Activated CD4-positive, alpha-beta memory T cell treated with anti-CD3 and anti-CD28 coated beads, Interleukin-2, amount 10 ng/mL, durations not matched to agents 7 days and 5 days (primary cell): ENCODE data around the gene ZNF532. TPM values are rescaled to one million over a fixed set of nuclear protein-coding genes. Genes with fewer than 3 reads are reported as not detected.
"Not testable (repeated sequence)": the region's sequence is repeated elsewhere in the genome, so short reads cannot be mapped to it uniquely, and the experiment has no call there.

Experiments
- CTCF ChIA-PET: fragments of 350-600 bp; sonication (Branson Sonifier 250); formaldehyde crosslinking; loops from one replicate; lab custom pipeline; 2021; ENCODE audit warnings: antibody characterized with exemption, inconsistent platforms; lab: Charles Lee
- POLR2A ChIA-PET: fragments of 350-600 bp; sonication (Branson Sonifier 250); formaldehyde crosslinking; loops from one replicate; lab custom pipeline; 2021; ENCODE audit warnings: antibody characterized with exemption; lab: Charles Lee
- DNase-seq: peaks from one replicate; pipeline ENCODE4 v3.0.0-alpha.2; 2020
- H3K27ac Mint-ChIP-seq: one replicate; pipeline ENCODE4 v1.8.0; 2021; ENCODE audit warnings: mild to moderate bottlenecking, mixed read lengths
- H3K27me3 Mint-ChIP-seq: one replicate; pipeline ENCODE4 v1.8.0; 2021; ENCODE audit warnings: mixed read lengths
- H3K36me3 Mint-ChIP-seq: one replicate; pipeline ENCODE4 v1.8.0; 2021; ENCODE audit warnings: low read depth, mixed read lengths
- H3K4me1 Mint-ChIP-seq: one replicate; pipeline ENCODE4 v1.8.0; 2021; ENCODE audit warnings: mixed read lengths
- H3K4me3 Mint-ChIP-seq: one replicate; pipeline ENCODE4 v1.8.0; 2021; ENCODE audit warnings: mild to moderate bottlenecking, mixed read lengths
- H3K9me3 Mint-ChIP-seq: one replicate; pipeline ENCODE4 v1.8.0; 2021; ENCODE audit warnings: mixed read lengths
- total RNA-seq, 2 experiments: library from RNA; stranded (reverse); gene quantifications; one replicate each; pipeline ENCODE4 v1.2.3, GENCODE V29; 2021

ZNF532 gene
- total RNA-seq, 2 experiments from 2014 or later, result 3.4 to 4.2 TPM

- ChIA-PET CTCF (no interaction called here), POLR2A (no interaction called here)
- no peaks in the 10 kb centered on the region for H3K9me3 Mint-ChIP-seq
- no peaks in the 10 kb centered on the region for H3K36me3 Mint-ChIP-seq
- no peak for DNase-seq
- peaks cover 11% of the 10 kb centered on the region for H3K27me3 Mint-ChIP-seq
- no peak overlapping the region for H3K4me3 Mint-ChIP-seq
- no peak overlapping the region for H3K27ac Mint-ChIP-seq
- H3K4me1 Mint-ChIP-seq, result no peaks in the 10 kb centered on the region
Measured at GRCh38 chr18:58838946-58839345, 25.7 kb upstream of the ZNF532 start.

GRCh38 chr18:58842978-58843687, 21.5 kb upstream of the ZNF532 start:
- Mint-ChIP-seq H3K27ac (no peak overlapping the region), H3K36me3 (no peaks in the 10 kb centered on the region), H3K9me3 (no peaks in the 10 kb centered on the region), H3K4me3 (no peak overlapping the region), H3K27me3 (peaks cover 38% of the 10 kb centered on the region), H3K4me1 (no peaks in the 10 kb centered on the region)
- POLR2A ChIA-PET, result no interaction called here
- CTCF ChIA-PET, result no interaction called here
- DNase-seq, result no peak

GRCh38 chr18:58843688-58844035, 21.0 kb upstream of the ZNF532 start:
- H3K27me3 Mint-ChIP-seq, result peaks cover 43% of the 10 kb centered on the region
- CTCF ChIA-PET, result no interaction called here

GRCh38 chr18:58844871-58845270, 19.8 kb upstream of the ZNF532 start:
- no peak for DNase-seq
- H3K9me3 Mint-ChIP-seq, result no peaks in the 10 kb centered on the region
- H3K27me3 Mint-ChIP-seq, result peaks cover 41% of the 10 kb centered on the region
- POLR2A ChIA-PET, result no interaction called here
- no peak overlapping the region for H3K4me3 Mint-ChIP-seq
- H3K4me1 Mint-ChIP-seq, result no peaks in the 10 kb centered on the region
- H3K27ac Mint-ChIP-seq, result no peak overlapping the region
- CTCF ChIA-PET, result interaction anchor here (0.9 to 1.1 kb wide), 2 partner anchors 63 to 81 kb away, joined by 3 read pairs; no protein-coding TSS in a partner anchor
- H3K36me3 Mint-ChIP-seq, result no peaks in the 10 kb centered on the region

More at GRCh38 chr18:58843688-58844035, 21.0 kb upstream of the ZNF532 start:
- H3K36me3 Mint-ChIP-seq, result no peaks in the 10 kb centered on the region
- no peak for DNase-seq
- no peak overlapping the region for H3K27ac Mint-ChIP-seq
- POLR2A ChIA-PET, result no interaction called here
- no peaks in the 10 kb centered on the region for H3K4me1 Mint-ChIP-seq
- no peak overlapping the region for H3K4me3 Mint-ChIP-seq
- no peaks in the 10 kb centered on the region for H3K9me3 Mint-ChIP-seq

GRCh38 chr18:58845928-58846724, 18.6 kb upstream of the ZNF532 start:
- no peaks in the 10 kb centered on the region for H3K9me3 Mint-ChIP-seq

GRCh38 chr18:58847383-58848071, 17.1 kb upstream of the ZNF532 start:
- no peak overlapping the region for H3K4me3 Mint-ChIP-seq
- POLR2A ChIA-PET, result no interaction called here
- H3K36me3 Mint-ChIP-seq, result no peaks in the 10 kb centered on the region
- no peak overlapping the region for H3K27ac Mint-ChIP-seq
- peaks cover 39% of the 10 kb centered on the region for H3K27me3 Mint-ChIP-seq
- no peaks in the 10 kb centered on the region for H3K9me3 Mint-ChIP-seq
- no peaks in the 10 kb centered on the region for H3K4me1 Mint-ChIP-seq
- CTCF ChIA-PET, result no interaction called here
- DNase-seq, result no peak

More at GRCh38 chr18:58845928-58846724, 18.6 kb upstream of the ZNF532 start:
- CTCF ChIA-PET, result no interaction called here
- Mint-ChIP-seq H3K4me1 (no peaks in the 10 kb centered on the region), H3K27ac (no peak overlapping the region), H3K4me3 (no peak overlapping the region), H3K36me3 (no peaks in the 10 kb centered on the region), H3K27me3 (peaks cover 36% of the 10 kb centered on the region)
- POLR2A ChIA-PET, result no interaction called here
- DNase-seq, result no peak

- Mint-ChIP-seq H3K27me3 (peaks cover 41% of the 10 kb centered on the region), H3K4me1 (no peaks in the 10 kb centered on the region), H3K36me3 (no peaks in the 10 kb centered on the region), H3K27ac (no peak overlapping the region), H3K4me3 (no peak overlapping the region), H3K9me3 (no peaks in the 10 kb centered on the region)
- CTCF ChIA-PET, result no interaction called here
- POLR2A ChIA-PET, result no interaction called here
- DNase-seq, result no peak
Measured at GRCh38 chr18:58848685-58849084, 16.0 kb upstream of the ZNF532 start.

- POLR2A ChIA-PET, result no interaction called here
- Mint-ChIP-seq H3K36me3 (no peaks in the 10 kb centered on the region), H3K4me3 (no peak overlapping the region), H3K9me3 (no peaks in the 10 kb centered on the region), H3K4me1 (no peaks in the 10 kb centered on the region), H3K27me3 (peaks cover 30% of the 10 kb centered on the region), H3K27ac (no peak overlapping the region)
- no peak for DNase-seq
- CTCF ChIA-PET, result interaction anchor here (0.6 to 0.8 kb wide), 2 partner anchors 26 to 83 kb away, joined by 3 read pairs; no protein-coding TSS in a partner anchor
Measured at GRCh38 chr18:58850786-58851469, 13.7 kb upstream of the ZNF532 start.

GRCh38 chr18:58851856-58852255, 12.8 kb upstream of the ZNF532 start:
- H3K4me3 Mint-ChIP-seq, result no peak overlapping the region
- H3K36me3 Mint-ChIP-seq, result no peaks in the 10 kb centered on the region
- no peaks in the 10 kb centered on the region for H3K4me1 Mint-ChIP-seq
- no peak for DNase-seq
- ChIA-PET CTCF (no interaction called here), POLR2A (no interaction called here)
- H3K9me3 Mint-ChIP-seq, result no peaks in the 10 kb centered on the region
- H3K27me3 Mint-ChIP-seq, result peaks cover 24% of the 10 kb centered on the region
- H3K27ac Mint-ChIP-seq, result no peak overlapping the region

GRCh38 chr18:58852629-58853028, 12.0 kb upstream of the ZNF532 start:
- Mint-ChIP-seq H3K27me3 (peaks cover 19% of the 10 kb centered on the region), H3K36me3 (no peaks in the 10 kb centered on the region), H3K9me3 (no peaks in the 10 kb centered on the region), H3K4me1 (no peaks in the 10 kb centered on the region), H3K27ac (no peak overlapping the region), H3K4me3 (no peak overlapping the region)
- ChIA-PET POLR2A (no interaction called here), CTCF (no interaction called here)
- no peak for DNase-seq

- ChIA-PET CTCF (no interaction called here), POLR2A (no interaction called here)
- no peak for DNase-seq
- Mint-ChIP-seq H3K4me1 (no peaks in the 10 kb centered on the region), H3K4me3 (no peak overlapping the region), H3K27me3 (peaks cover 14% of the 10 kb centered on the region), H3K9me3 (no peaks in the 10 kb centered on the region), H3K27ac (no peak overlapping the region), H3K36me3 (no peaks in the 10 kb centered on the region)
Measured at GRCh38 chr18:58853561-58853960, 11.1 kb upstream of the ZNF532 start.

GRCh38 chr18:58855521-58855920, 9.2 kb upstream of the ZNF532 start:
- H3K9me3 Mint-ChIP-seq, H3K4me3 Mint-ChIP-seq, DNase-seq, H3K4me1 Mint-ChIP-seq, POLR2A ChIA-PET, H3K36me3 Mint-ChIP-seq, H3K27ac Mint-ChIP-seq, CTCF ChIA-PET: not testable (repeated sequence)
- peaks cover 19% of the 10 kb centered on the region for H3K27me3 Mint-ChIP-seq

- CTCF ChIA-PET, result no interaction called here
- POLR2A ChIA-PET, result no interaction called here
- no peak for DNase-seq
- Mint-ChIP-seq H3K4me3 (no peak overlapping the region), H3K27ac (no peak overlapping the region), H3K9me3 (no peaks in the 10 kb centered on the region), H3K27me3 (peaks cover 28% of the 10 kb centered on the region), H3K4me1 (peaks cover 7% of the 10 kb centered on the region), H3K36me3 (no peaks in the 10 kb centered on the region)
Measured at GRCh38 chr18:58856881-58857280, 7.8 kb upstream of the ZNF532 start.
